ENCODE data around the gene ARHGAP27. TPM values are rescaled to one million over a fixed set of nuclear protein-coding genes. Genes with fewer than 3 reads are reported as not detected.

Gene ARHGAP27
- total RNA-seq, 2 donors from 2014 or later: 27.3 to 32.6 TPM

DNA sequence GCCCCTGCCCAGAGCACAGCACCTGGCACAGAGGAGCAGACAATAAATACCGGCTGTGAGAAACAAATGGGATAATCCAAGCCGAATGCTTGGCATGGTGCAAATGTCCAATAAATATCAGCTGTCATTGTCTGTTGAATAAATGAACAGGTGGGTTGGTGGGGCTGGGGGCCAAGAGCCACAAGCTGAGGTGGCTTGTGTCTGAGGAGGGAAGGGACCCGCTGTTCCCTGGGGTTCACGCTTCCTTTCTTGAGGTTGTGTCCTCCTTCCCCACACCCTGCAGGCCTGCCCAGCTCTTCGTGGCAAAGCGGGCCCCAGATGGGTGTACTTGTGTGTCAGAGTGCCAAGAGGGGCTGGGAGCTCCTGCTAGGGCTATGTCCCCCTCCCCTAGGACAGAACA lies 38.6 kb downstream of the ARHGAP27 start:
- intact Hi-C loops (cut with DNase I): no loop called here
- DNase-seq (no peak), ATAC-seq (no peak)

GRCh38 chr17:45393411-45393810 lies 39.3 kb downstream of the ARHGAP27 start:
- intact Hi-C loops (cut with DNase I): no loop called here
- ATAC-seq: no peak
- DNase-seq: no peak

DNA sequence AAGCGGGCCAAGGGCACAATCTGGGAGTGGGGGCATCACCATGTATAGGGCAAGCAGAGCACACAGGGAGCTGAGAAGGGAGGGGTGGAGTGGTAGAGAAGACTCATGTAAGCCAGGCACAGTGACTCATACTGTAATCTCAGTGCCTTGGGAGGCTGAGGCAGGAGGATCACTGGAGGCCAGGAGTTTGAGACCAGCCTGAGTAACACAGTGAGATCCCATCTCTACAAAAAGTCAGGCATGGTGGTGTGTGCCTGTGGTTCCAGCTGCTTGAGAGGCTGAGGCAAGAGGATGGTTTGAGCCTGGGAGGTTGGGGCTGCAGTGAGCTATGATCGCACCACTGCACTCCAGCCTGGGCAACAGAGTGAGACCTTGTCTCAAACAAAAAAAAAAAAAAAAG lies 40.8 kb downstream of the ARHGAP27 start:
- no peak for ATAC-seq
- intact Hi-C loops (cut with DNase I): no loop called here
- DNase-seq: no peak

- ATAC-seq (no peak), DNase-seq (no peak)
- intact Hi-C loops (cut with DNase I): no loop called here
These were observed 41.4 kb downstream of the ARHGAP27 start for GRCh38 chr17:45391291-45391690.

- no peak for ATAC-seq
- DNase-seq: no peak
- intact Hi-C loops (cut with DNase I): loop anchor here in 1 of 2 donors (5.0 to 10.0 kb wide), 3 partner anchors 75 to 172 kb away; partner anchors contain the start of gene MAP3K14
These were observed 43.3 kb downstream of the ARHGAP27 start for GRCh38 chr17:45389354-45389753.

DNA sequence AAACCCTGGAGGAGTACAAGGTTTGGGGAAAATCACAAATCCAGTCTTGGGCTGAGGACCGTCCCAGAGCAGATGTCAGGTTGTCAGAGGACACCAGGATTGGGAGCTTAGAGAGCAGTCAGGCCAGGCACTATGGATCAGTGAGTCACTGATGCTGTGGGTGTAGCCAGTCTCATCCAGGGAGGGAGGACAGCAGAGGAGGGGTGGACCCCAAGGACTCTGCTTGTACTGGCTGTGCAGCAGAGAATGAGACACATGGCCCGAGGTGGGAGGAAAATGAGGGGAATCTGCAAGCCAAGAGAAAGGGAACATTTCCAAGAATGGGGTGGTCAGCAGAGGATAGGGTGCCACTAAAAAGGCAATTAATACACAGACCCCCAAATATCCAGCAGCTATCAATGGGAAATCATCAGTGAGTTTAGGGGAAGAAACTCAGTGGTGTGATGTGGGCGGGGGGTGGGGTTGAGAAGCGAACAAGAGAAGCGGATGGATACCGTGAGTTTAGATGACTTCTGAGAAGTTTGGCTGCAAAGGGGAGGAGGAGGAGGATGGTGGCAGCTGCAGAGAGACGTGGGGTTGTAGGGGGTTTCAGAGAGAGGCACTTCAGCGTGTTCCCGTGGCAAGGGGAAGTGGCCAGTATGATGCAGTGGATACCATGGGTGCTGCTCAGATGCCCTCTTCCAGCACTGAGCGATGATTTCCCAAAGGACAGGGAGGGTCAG lies 43.9 kb downstream of the ARHGAP27 start:
- intact Hi-C loops (cut with DNase I): loop anchor here in 1 of 2 donors (5.0 to 10.0 kb wide), 3 partner anchors 74 to 171 kb away; partner anchors contain the start of gene MAP3K14
- DNase-seq: no peak

DNA sequence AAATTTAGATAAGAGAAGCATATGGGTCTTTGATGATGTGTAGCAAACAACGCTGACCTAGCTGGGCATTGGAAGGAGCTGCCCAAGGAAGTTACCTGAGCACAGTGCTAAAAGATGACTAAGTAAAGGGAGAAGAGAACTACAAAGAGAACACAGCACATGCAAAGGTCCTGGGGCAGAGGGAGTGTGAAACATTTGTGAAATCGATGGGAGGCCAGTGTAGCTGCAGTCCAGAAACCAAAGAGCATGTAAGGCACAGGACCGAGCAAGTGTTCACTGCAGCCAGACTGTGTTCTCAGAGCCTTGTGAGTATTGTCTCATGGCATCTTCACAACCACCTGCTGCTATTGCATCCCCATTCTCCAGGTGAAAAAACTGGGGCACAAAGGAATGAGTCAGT lies 44.9 kb downstream of the ARHGAP27 start:
- ATAC-seq: no peak
- no peak for DNase-seq
- intact Hi-C loops (cut with DNase I): loop anchor here (2.0 to 10.0 kb wide), 5 partner anchors 73 to 170 kb away; partner anchors contain the start of gene MAP3K14 (in 1 of the 2)

More for the DNA sequence above, 43.9 kb downstream of the ARHGAP27 start:
- ATAC-seq: no peak

- intact Hi-C loops (cut with DNase I): loop anchor here (2.0 to 10.0 kb wide), 5 partner anchors 71 to 169 kb away; partner anchors contain the start of gene MAP3K14 (in 1 of the 2)
- DNase-seq (no peak), ATAC-seq (peak in 1 of 2 donors; percentile 43)
These were observed 46.5 kb downstream of the ARHGAP27 start for GRCh38 chr17:45386178-45386577.

GRCh38 chr17:45385331-45385997 lies 47.2 kb downstream of the ARHGAP27 start:
- ATAC-seq: peak; percentile 95 to 97
- DNase-seq: peak; percentile 91
- intact Hi-C loops (cut with DNase I): loop anchor here in 1 of 2 donors (5.0 to 10.0 kb wide), 3 partner anchors 71 to 168 kb away; partner anchors contain the start of gene MAP3K14

DNA sequence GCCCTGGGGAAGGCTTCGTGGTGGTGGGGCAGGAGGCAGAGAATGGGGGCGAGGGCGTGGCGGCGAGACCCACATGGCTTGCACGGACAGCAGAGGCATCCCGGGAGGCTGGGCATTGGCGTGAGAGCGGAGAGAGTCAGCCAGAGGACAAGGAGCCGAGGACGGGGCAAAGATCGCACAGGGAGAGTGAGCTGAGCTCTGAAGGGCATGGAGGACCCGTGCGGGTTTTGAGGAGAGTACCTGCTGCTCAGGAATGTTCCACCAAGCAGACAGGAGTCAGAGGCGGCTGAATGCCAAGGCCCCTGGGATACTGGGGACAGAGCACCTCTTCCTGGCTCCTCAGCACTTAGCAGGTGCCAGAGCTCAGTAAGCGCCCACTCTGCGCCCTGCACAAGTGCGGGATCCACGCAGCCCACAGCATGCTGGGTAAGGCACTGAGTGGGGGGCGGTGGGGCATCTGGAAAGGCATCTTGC lies 47.8 kb downstream of the ARHGAP27 start:
- peak; percentile 10 to 13 for ATAC-seq
- no peak for DNase-seq
- intact Hi-C loops (cut with DNase I): loop anchor here in 1 of 2 donors (5.0 to 10.0 kb wide), 4 partner anchors 70 to 168 kb away; partner anchors contain the start of gene MAP3K14

GRCh38 chr17:45384047-45384788 lies 48.5 kb downstream of the ARHGAP27 start:
- intact Hi-C loops (cut with DNase I): loop anchor here in 1 of 2 donors (5.0 to 10.0 kb wide), 3 partner anchors 69 to 139 kb away; partner anchors contain the start of gene MAP3K14
- DNase-seq: no peak
- ATAC-seq: no peak

DNA sequence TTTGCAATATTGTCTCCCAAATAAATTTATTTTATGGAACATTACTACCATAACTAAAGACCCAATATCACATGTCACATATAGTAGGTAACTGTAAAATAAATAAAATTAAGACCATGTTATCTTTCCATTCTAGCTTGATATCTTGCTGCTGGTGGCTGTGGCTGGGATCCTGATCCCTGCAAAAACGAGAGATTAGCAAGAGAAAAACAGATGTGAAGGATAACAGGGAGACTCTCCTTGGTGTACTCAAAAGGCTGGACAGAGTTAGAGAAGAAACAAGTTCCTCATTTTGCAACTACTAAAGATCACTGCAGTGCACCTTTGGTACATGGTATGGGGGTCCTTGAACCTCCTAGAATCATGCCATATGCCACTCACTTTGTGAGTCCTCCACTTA lies 49.7 kb downstream of the ARHGAP27 start:
- DNase-seq (no peak), ATAC-seq (no peak)
- intact Hi-C loops (cut with DNase I): loop anchor here in 1 of 2 donors (5.0 to 10.0 kb wide), 3 partner anchors 68 to 138 kb away; partner anchors contain the start of gene MAP3K14

DNA sequence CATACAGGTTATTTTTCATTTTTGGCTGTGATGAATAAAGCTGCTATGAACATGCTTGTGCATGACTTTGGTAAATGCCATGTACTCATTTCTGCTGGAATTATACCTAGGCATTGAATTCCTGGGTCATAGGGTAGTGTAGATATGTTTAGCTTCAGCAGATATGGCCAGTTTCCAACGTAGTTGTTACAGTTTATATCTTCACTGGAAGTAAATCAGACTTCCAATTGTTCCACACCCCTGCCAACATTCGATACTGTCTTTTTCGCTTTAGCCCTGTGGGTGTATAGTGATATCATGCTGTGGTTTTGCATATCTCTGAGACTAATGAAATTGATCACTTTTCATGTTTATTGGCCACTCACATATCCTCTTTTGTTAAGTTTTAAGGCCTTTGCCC lies 50.4 kb downstream of the ARHGAP27 start:
- DNase-seq (no peak), ATAC-seq (no peak)
- intact Hi-C loops (cut with DNase I): loop anchor here in 1 of 2 donors (5.0 to 10.0 kb wide), 3 partner anchors 67 to 137 kb away; partner anchors contain the start of gene MAP3K14

- DNase-seq: no peak
- intact Hi-C loops (cut with DNase I): loop anchor here (2.0 to 10.0 kb wide), 4 partner anchors 66 to 136 kb away; partner anchors contain the start of gene MAP3K14 (in 1 of the 2)
- ATAC-seq: no peak
These were observed 51.7 kb downstream of the ARHGAP27 start for GRCh38 chr17:45380991-45381390.

- DNase-seq: no peak
- intact Hi-C loops (cut with DNase I): loop anchor here (2.0 to 10.0 kb wide), 4 partner anchors 65 to 135 kb away; partner anchors contain the start of gene MAP3K14 (in 1 of the 2)
- no peak for ATAC-seq
These were observed 52.5 kb downstream of the ARHGAP27 start for GRCh38 chr17:45380046-45380765.

DNA sequence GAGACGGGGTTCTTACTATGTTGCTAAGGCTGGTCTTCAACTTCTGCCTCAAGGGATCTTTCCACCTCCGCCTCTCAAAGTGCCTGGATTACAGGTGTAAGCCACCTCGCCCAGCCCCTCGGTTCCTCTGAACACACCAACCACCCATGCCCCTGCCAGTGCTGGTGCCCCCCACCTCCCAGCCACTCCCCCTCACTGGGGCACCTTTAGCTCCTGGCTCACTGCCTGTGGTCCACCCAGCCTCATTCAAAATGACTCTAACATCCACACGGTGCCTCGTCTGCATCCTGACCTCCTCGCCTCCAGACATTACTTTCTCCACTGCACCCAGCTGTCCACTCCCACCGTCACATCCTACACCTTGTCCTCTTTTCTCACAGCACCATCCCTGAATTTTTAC lies 55.3 kb downstream of the ARHGAP27 start:
- intact Hi-C loops (cut with DNase I): no loop called here
- DNase-seq (no peak), ATAC-seq (no peak)

DNA sequence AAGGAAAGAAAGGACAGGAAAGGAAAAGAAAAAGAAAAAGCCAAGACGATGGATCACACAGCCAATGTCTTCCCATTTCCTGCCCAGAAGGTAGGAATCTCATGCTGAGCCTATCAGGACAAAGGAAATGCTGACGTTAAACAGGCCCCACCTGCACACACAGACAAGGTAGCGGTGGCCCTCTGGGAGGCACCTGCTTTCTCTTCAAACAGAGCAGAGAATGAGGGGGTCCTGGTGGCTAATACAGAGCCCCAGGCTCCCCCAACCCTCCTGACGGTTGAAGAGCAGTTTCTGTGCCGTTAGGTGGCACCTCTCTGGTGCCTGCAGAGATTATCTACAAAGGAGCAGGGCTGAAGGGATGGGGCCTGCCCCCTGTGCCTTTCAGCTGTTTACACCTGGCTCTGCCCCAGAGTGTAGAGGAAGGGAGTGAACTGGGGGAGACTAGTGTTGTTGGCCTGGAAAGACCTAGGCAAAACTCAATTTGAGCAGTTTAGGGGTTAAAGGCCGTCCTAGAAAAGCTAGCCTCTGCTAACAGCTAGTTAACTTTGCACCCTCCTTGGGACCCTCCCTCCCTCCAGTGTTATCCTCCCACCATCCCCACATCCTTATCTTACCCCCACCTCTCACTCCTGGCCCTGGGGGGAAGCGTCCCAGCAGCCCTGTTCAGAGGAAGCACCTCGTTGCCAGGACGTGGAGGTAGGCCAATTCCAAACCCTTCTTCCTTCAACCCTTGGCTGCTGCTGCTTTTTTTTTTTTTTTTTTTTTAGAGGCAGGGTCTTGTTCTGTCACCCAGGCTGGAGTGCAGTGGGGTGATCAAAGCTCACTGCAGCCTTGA lies 56.3 kb downstream of the ARHGAP27 start:
- DNase-seq (no peak), ATAC-seq (no peak)
- intact Hi-C loops (cut with DNase I): no loop called here
